G401.6 (cell line): Measurements from ENCODE around the gene ICAM2.

Experiments used
- FAIRE-seq: peaks from 2 replicates; lab custom pipeline; 2012; peaks lifted over from hg19 to GRCh38; lab: Jason Lieb, UNC

Gene ICAM2

GRCh38 chr17:64020056-64020766, at the start of gene ICAM2:
ICAM2 (minus strand) TSS chr17:64020633; CDS start chr17:64006691, 13,942 bp downstream.
- no peak for FAIRE-seq

GRCh38 chr17:64070213-64070612, 49.8 kb upstream of the ICAM2 start:
- no peak for FAIRE-seq

DNA sequence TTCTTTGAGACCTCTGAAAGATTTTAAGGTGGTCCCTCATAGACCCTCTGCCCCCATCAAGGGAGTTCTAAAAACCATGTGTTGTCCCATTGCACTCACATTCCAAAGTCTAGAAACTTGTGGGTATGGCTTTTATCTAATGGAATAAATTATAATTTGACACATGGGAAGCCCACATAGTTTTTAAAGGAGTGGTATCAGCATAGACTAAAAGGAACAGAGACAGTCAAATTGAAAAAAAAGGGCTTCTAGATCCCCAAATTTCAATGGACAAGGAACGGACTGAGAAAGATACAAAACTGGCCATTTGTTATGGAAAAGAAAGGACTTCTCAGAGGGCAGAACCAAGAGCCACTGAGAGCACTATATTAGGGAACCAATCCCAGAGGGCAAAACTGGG, 48.7 kb upstream of the ICAM2 start:
- no peak for FAIRE-seq

- FAIRE-seq, result no peak
These were observed 47.2 kb upstream of the ICAM2 start for GRCh38 chr17:64067657-64068056.

- no peak for FAIRE-seq
These were observed 46.3 kb upstream of the ICAM2 start for GRCh38 chr17:64066716-64067115.

GRCh38 chr17:64065161-64065560, 44.7 kb upstream of the ICAM2 start:
- FAIRE-seq, result no peak

- FAIRE-seq, result no peak
These were observed 43.9 kb upstream of the ICAM2 start for GRCh38 chr17:64064331-64064730.

- FAIRE-seq, result no peak
These were observed 43.4 kb upstream of the ICAM2 start for GRCh38 chr17:64063766-64064224.

GRCh38 chr17:64063088-64063487, 42.7 kb upstream of the ICAM2 start:
- FAIRE-seq, result no peak

DNA sequence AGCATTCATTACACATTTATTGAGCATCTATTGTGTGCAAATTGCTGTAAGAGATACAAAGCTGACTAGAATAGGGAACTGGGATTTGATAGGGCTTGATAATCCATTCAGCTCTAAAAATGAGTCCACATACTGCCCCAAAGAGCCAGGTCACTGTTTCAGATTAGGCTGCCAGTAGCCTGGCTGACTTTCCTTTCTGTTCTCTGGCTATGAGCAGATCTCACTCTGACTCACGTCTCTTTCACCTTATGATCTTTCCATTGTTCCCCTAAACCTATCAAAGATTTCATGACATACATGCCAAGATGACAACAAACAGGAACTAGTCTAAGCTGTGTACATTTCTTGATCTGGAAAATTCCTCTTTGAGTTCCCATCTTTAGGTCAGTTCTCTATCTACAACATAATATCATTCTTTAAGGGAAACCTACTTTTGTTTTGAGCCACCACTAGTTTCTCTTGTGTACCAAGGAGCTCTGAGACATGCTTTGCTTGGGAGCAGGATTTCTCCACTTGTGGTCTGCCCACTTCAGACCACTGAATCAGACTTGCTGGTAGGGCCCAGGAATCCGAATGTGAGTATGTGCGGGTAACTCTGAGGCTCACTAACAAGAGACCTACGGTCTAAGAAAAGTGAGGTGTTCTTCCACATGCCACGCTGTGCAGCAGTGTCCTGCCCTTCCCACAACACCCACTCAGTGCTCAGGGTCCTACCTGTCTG, 40.9 kb upstream of the ICAM2 start:
- FAIRE-seq, result no peak

- no peak for FAIRE-seq
These were observed 39.9 kb upstream of the ICAM2 start for GRCh38 chr17:64060331-64060730.

- FAIRE-seq, result no peak
These were observed 39.3 kb upstream of the ICAM2 start for GRCh38 chr17:64059756-64060155.

DNA sequence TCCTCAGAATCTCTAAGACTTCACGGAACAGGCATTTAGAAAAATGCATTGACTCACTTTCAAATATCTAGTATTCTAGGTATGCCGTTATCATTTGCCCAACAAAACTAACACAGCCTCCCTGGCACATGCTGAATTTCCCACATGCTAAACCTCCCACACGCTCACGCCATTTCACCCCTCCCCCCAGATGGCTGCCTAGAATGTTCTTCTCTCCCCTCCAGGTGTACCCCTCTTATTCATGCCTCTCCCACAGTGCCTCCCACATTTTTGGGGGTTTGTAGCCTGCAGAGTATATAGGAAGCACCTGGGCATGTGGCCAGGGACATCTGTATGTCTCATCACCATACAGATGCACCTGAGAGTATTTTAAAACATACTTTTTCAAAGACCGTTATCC, 38.2 kb upstream of the ICAM2 start:
- no peak for FAIRE-seq

DNA sequence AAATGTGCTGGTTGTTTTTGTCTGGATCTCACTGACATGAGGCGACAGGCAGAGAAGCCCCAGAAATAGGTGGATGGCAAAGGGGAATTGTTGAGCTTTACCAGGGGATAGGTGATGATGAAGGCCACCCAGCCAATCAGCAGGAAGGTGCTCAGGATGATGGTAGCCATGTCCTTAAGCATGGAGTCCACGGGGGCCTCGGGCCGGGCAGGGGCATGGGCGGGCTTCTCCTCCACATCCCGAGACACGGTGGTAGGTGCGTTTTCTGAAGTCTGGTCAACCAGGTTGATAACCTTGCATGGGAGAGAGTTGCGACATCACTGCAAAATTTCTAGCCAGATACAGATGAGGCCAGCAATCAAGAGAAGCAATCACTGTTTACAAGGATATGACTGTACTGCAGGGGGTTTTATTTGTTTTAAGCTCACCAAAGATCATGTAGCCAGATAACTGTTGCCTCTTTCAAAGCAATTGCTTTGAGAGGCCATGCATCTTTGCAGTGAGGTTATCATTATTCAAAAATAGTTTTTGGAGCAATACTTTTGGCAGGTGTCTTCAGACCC, 37.3 kb upstream of the ICAM2 start:
- no peak for FAIRE-seq

DNA sequence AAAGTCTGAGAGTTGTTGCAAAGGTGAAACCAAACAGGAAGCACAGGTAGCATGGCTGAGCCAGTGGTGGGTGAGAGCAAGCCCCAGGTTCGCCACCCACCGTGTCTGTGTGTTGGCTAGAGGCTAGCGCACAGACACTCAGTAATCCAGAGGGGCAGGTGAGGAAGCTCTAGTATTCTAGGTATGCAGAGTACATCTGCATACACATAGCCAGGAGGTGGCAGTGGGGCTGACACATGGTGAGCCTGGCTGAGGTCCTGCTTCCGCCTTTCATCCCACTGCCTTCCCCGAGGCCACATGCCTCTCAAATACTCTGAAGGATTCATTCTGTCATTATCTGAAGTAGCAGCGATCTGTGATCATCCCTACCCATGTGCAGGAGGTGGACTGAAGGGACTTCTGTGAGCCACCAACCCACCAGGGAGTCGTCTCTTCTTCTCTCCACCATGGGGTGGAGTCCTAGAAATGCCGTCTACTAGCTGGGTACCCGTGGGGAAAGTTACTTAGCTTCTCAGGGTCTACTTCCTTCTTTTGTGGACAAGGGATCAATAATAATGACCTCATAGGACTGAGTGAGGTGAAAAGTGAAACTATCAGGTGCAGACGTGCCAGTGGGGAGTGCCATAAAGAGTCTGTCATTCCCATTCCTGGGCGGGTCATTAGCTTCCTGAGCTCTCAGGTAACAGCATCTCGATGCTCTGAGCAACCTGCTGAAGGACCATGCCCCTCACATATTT, 36.0 kb upstream of the ICAM2 start:
- no peak for FAIRE-seq

DNA sequence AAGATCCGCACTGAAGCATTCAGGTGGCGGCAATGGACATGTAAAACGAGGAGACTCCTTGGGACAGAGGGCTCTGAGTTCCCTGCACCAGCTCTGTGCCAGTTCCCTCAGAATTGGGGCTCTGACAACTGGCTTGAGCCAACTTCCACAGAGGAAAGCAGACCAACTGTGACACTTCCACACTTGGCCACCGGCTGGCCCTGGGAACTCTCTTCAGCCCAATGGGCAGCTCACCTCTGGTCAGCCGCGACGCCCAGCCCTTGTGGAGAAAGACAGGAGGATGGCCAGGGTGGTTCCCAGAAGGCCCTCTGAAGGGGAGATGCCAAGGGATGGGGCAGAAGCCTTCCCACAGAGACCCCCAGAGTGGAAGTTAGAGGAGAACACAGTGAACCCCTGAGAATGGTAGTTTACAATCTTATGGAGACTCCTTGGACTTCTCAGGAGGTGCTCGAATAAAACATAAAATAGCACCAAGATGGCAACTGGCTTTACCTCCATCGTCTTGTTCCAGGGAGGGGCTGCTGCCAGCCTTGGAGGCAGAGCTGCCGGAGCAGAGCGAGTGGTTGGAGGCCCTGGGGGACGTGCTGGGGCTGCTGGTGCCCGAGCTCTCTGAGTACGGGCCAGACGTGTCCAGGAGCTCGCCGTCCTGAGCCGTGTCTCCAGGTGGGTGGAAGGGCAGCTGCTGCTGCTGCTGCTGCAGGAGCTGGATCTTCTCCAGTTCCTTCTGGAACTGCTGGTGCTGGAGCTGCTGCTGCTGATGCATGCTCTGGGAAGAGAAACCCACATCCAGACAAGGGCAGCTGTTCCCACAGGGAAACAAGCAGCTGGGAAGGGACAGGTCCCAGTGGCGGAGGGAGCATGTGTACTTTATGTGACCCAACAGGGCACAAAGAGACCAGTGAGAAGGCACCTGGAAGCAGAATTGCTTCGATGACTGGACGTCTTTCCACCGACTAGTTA, 35.0 kb upstream of the ICAM2 start:
- no peak for FAIRE-seq

DNA sequence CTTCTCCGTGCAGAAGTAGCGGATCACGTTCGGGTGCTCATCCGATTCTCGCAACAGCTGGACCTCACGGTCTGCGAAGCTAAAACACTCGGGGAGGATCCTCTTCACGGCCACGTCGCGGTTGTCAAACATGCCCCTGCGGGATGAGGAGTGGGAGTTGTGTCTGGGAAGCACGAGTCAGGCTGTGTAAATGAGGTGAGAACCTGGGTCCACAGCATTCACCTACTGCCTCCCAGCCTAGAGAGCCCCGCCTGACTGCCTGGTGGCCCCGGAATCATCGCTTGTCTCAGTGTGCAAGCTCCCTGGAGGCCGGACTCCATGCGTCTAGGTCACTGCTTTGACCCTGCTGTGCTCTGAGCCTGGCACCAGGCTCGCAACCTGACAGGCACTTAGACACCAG, 33.9 kb upstream of the ICAM2 start:
- no peak for FAIRE-seq

GRCh38 chr17:64053101-64053500, 32.7 kb upstream of the ICAM2 start:
- FAIRE-seq, result no peak

DNA sequence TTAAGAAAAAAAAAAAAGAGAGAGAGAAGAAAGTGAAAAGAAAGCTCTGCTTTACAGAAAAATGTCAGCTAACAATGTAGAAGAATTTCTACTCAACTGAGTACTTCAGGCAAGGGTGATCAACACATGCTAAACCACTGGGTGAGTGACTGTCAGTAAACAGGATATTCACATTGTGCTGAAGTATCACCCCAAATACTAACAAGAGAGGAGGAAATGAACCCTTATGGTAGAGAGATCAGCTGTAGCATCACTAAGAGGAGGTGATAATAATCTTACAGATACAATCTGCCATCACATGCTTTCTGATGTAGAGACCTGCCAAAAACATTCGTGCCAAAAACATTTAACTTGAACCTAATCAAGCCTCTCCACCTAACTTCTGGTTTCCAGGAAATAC, 30.7 kb upstream of the ICAM2 start:
- no peak for FAIRE-seq

DNA sequence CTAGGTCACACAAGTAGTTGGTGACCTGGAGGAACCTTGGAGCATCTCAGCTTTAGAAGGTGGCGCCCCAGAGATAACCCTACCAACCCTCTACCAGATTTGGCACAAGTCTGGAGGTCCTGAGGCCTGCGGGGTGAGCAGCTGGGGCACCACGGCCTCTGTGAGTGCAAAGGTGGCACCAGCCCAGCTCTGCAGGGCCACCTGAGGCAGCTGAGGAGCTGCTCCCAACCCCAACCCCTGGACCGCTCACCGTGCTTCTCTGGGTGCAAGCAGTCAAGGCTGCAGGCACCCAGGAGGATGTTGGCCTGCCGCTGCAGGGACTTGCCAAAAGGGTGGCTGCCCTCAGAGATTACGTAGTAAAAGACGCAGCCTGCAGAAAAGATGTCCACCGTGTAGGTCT, 28.4 kb upstream of the ICAM2 start:
- no peak for FAIRE-seq

DNA sequence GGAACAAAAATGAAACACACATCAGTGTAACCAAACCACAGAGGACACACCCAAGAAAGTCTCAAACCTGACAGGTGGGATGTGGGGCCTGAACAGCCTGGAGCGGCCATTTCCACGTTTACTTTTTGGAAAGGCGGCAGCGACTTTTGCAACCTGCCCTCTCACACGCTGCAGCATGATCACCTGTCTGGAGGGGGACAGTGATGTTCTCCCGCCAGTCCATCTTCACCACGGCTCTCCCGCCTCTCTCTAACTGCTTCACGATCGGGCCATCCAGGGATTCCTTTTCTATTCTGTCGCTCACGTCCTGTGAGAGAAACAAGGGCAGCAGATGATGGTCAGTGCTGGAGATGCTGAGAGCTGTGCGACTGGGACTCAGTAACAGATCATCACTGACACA, 24.7 kb upstream of the ICAM2 start:
- no peak for FAIRE-seq
